Progenitor cell of endocrine pancreas (in vitro differentiated cells): ENCODE results near the gene CHRND. TPM values are rescaled to one million over a fixed set of nuclear protein-coding genes. Genes with fewer than 3 reads are reported as not detected.

Source experiments
- DNase-seq: peaks from one replicate; pipeline ENCODE4 v3.0.0; 2021; ENCODE audit warnings: low spot score; ENCODE audit not compliant: unreplicated experiment
- H3K27ac Mint-ChIP-seq: 2 replicates; pipeline ENCODE4 v1.8.0; 2021; ENCODE audit warnings: mild to moderate bottlenecking, moderate library complexity, mixed read lengths
- H3K27me3 Mint-ChIP-seq: 2 replicates; pipeline ENCODE4 v1.8.0; 2021; ENCODE audit warnings: mixed read lengths
- H3K36me3 Mint-ChIP-seq: 2 replicates; pipeline ENCODE4 v1.8.0; 2022; ENCODE audit warnings: mixed read lengths; ENCODE audit not compliant: insufficient read depth
- H3K4me1 Mint-ChIP-seq: 2 replicates; pipeline ENCODE4 v1.8.0; 2021; ENCODE audit warnings: low read depth, mixed read lengths
- H3K4me3 Mint-ChIP-seq: 2 replicates; pipeline ENCODE4 v1.8.0; 2021; ENCODE audit warnings: low read depth, mild to moderate bottlenecking, moderate library complexity, mixed read lengths
- H3K9me3 Mint-ChIP-seq: 2 replicates; pipeline ENCODE4 v1.8.0; 2021; ENCODE audit warnings: low read depth, mixed read lengths
- total RNA-seq: library from RNA; stranded (reverse); gene quantifications from 2 replicates; pipeline ENCODE4 v1.2.1, GENCODE V29; 2021
- TF ChIP-seq, protein P1 (sequence below): fragments of 200-600 bp; sonication (generic); IDR thresholded peaks from one replicate; pipeline ENCODE4 v1.5.0; 2021; ENCODE audit warnings: antibody characterized with exemption, mild to moderate bottlenecking; ENCODE audit not compliant: unreplicated experiment

The CHRND gene
- total RNA-seq, 1 donor from 2014 or later = 0.12 TPM

DNA sequence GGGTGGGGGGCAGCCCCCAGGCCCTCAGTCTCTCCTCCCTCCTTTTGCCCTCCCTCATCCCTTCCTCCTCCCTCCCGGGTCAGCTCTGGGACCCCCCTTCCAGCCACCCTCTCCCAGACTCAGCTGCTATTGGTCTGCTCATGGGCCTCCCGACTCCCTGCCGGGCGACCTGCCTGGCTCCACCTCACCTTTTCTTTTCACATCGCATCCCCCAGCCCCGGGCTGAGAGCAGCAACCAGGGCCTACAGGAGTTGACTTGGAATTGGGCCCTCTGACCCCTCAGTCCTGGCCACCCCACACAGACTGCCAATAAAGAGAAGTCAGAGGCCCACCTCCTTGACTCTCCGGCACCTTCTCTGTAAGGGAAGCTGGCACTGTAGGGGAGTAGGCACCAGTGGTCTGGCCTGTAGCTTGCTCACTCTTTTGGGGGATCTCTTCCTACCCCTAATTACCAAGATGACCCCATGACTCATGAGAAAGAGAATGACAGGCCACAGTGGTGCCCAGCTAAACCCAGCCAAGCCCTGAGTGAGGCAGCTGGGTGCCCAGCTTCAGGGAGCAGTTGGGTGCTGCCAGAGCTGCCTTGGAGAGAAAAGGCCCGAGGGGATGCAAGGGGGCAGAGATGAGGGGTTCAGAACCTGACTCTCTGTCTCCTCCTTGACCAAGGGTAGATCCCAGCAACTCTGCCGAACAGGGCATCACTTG lies 36.3 kb upstream of the CHRND start:
- H3K27me3 Mint-ChIP-seq = peaks cover 60% of the 10 kb centered on the region
- H3K4me1 Mint-ChIP-seq = no peaks in the 10 kb centered on the region
- H3K4me3 Mint-ChIP-seq = no peak overlapping the region
- H3K9me3 Mint-ChIP-seq = no peaks in the 10 kb centered on the region
- DNase-seq = no peak
- no peak overlapping the region for H3K27ac Mint-ChIP-seq
- TF ChIP-seq, protein P1, sequence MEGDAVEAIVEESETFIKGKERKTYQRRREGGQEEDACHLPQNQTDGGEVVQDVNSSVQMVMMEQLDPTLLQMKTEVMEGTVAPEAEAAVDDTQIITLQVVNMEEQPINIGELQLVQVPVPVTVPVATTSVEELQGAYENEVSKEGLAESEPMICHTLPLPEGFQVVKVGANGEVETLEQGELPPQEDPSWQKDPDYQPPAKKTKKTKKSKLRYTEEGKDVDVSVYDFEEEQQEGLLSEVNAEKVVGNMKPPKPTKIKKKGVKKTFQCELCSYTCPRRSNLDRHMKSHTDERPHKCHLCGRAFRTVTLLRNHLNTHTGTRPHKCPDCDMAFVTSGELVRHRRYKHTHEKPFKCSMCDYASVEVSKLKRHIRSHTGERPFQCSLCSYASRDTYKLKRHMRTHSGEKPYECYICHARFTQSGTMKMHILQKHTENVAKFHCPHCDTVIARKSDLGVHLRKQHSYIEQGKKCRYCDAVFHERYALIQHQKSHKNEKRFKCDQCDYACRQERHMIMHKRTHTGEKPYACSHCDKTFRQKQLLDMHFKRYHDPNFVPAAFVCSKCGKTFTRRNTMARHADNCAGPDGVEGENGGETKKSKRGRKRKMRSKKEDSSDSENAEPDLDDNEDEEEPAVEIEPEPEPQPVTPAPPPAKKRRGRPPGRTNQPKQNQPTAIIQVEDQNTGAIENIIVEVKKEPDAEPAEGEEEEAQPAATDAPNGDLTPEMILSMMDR = no peak
- H3K36me3 Mint-ChIP-seq = no peaks in the 10 kb centered on the region

GRCh38 chr2:232490221-232491138 lies 35.5 kb upstream of the CHRND start:
- TF ChIP-seq, protein P1 = no peak
- no peak overlapping the region for H3K27ac Mint-ChIP-seq
- peaks cover 55% of the 10 kb centered on the region for H3K27me3 Mint-ChIP-seq
- H3K9me3 Mint-ChIP-seq = no peaks in the 10 kb centered on the region
- H3K36me3 Mint-ChIP-seq = no peaks in the 10 kb centered on the region
- no peak for DNase-seq
- H3K4me3 Mint-ChIP-seq = no peak overlapping the region
- no peaks in the 10 kb centered on the region for H3K4me1 Mint-ChIP-seq

GRCh38 chr2:232491139-232491780 lies 34.7 kb upstream of the CHRND start:
- H3K9me3 Mint-ChIP-seq = no peaks in the 10 kb centered on the region
- TF ChIP-seq, protein P1 = no peak
- H3K4me1 Mint-ChIP-seq = no peaks in the 10 kb centered on the region
- H3K36me3 Mint-ChIP-seq = no peaks in the 10 kb centered on the region
- no peak for DNase-seq
- no peak overlapping the region for H3K4me3 Mint-ChIP-seq
- no peak overlapping the region for H3K27ac Mint-ChIP-seq
- H3K27me3 Mint-ChIP-seq = peaks cover 52% of the 10 kb centered on the region

- H3K4me3 Mint-ChIP-seq = no peak overlapping the region
- no peak for DNase-seq
- no peaks in the 10 kb centered on the region for H3K9me3 Mint-ChIP-seq
- H3K36me3 Mint-ChIP-seq = no peaks in the 10 kb centered on the region
- no peak overlapping the region for H3K27ac Mint-ChIP-seq
- peaks cover 48% of the 10 kb centered on the region for H3K27me3 Mint-ChIP-seq
- no peaks in the 10 kb centered on the region for H3K4me1 Mint-ChIP-seq
- TF ChIP-seq, protein P1 = no peak
These were observed 33.6 kb upstream of the CHRND start for GRCh38 chr2:232492236-232492848.
